ENCODE results near the gene SCN2B. TPM values are rescaled to one million over a fixed set of nuclear protein-coding genes. Genes with fewer than 3 reads are reported as not detected.

SCN2B gene
- total and polyA plus RNA-seq, 2 of the 4 experiments (the other 2 are of a cell fraction), result under 0.01 to 0.05 TPM

DNA sequence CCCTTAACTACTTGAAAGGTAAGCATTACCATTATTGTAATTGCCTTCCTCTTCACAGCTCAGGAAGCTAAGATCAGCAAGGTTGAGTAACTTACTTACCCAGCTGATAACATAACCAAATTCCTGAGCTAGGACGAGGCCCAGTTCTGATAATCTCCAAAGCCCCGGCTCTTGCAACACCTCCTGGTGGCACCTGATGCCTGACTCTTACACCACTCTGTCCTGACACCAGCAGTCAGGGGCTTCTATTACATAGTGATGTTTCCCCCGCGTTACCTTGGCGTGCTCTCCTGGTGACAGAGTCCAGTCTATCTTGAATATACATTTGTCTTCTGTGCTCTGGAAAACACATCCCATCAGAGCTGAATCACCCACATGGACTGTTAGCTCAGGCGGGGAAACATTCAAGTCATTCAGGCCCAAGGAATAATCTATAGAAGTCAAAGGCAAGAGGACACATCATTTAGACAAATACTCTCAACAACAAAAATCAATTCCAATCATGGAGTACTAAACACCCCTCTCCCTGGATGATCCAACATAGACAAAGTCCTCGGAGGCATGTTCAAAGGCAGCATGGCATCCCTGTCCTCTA is 35.8 kb upstream of the SCN2B start:
- Histone ChIP-seq H4K20me1 (ENCODE audit: insufficient read depth, low read length) (no peaks in the 10 kb centered on the region), H3K23ac (ENCODE audit: low read depth, low read length) (no peak overlapping the region), H3K4ac (ENCODE audit: low read depth, low read length) (no peak overlapping the region), H2BK120ac (ENCODE audit: low read depth, low read length) (no peak overlapping the region), H3K79me1 (ENCODE audit: low read depth in 1 of 2, low read length in 2 of 2) (no peaks in the 10 kb centered on the region), H3K4me2 (ENCODE audit: low read depth, low read length) (no peak overlapping the region), H3K27ac (ENCODE audit: insufficient read depth, low read length) (no peak overlapping the region), H3K9me1 (ENCODE audit: insufficient read depth, low read length) (no peaks in the 10 kb centered on the region), H4K91ac (ENCODE audit: insufficient read depth, low read depth, low read length) (no peak overlapping the region), H2AK9ac (replicated peaks; ENCODE audit: low read depth, low read length, poor library complexity) (no peak overlapping the region), H3K27me3 (ENCODE audit: control insufficient read depth, insufficient read depth, low read length) (peaks cover 23% of the 10 kb centered on the region), H3K4me3 (ENCODE audit: insufficient read depth, low read depth, low read length) (no peak overlapping the region), H2BK5ac (ENCODE audit: low read depth, low read length, poor library complexity, severe bottlenecking) (no peak overlapping the region), H3K9me3 (ENCODE audit: control insufficient read depth, insufficient read depth, low read length) (no peaks in the 10 kb centered on the region), H3K4me1 (ENCODE audit: control insufficient read depth, insufficient read depth, low read length) (no peaks in the 10 kb centered on the region), H2AK5ac (ENCODE audit: low read depth, low read length) (no peak overlapping the region), H2BK20ac (ENCODE audit: low read depth, low read length) (no peak overlapping the region), H3K56ac (ENCODE audit: extremely low read depth, insufficient read depth, low read length) (no peak overlapping the region), H3K14ac (replicated peaks; ENCODE audit: low read depth, low read length) (no peak overlapping the region), H3K36me3 (ENCODE audit: control insufficient read depth, insufficient read depth, low read length) (no peaks in the 10 kb centered on the region), H2AFZ (replicated peaks; ENCODE audit: low read length, poor library complexity) (no peak overlapping the region), H2BK15ac (ENCODE audit: low read depth, low read length) (no peak overlapping the region), H4K5ac (ENCODE audit: low read depth, low read length) (no peak overlapping the region), H4K8ac (ENCODE audit: low read depth in 2 of 2, low read length in 2 of 2) (no peak overlapping the region), H3K18ac (ENCODE audit: low read depth, low read length) (no peak overlapping the region), H3K9ac (ENCODE audit: low read depth, low read length) (no peak overlapping the region)
- no TSS peak for BruUV-seq (replicated peaks)
- 27% methylated on average over 3 of the region's 7 CpGs; no CpG with 5 or more reads in 1 of the 2 experiments for WGBS, 2 experiments (ENCODE audit: extremely low coverage in 2 of 2, insufficient read length in 1 of 2)
- no peak for DNase-seq
- in situ Hi-C loops (cut with MboI; ENCODE audit: low sequenced_read_pairs), result no loop called here
- ChIA-PET POLR2A (ENCODE audit: unreplicated experiment) (no interaction called here), CTCF (no interaction called here)
- intact Hi-C loops (cut with micrococcal nuclease), result no loop called here
- dilution Hi-C loops (cut with HindIII; ENCODE audit: low sequenced_read_pairs, unreplicated experiment), result no loop called here
- TF ChIP-seq RCOR1 (IDR thresholded peaks at IDR 0.05; ENCODE audit: insufficient replicate concordance, low read length) (no peak), CHD1 (IDR thresholded peaks at IDR 0.05; ENCODE audit: low read depth, low read length) (no peak), FOS (IDR thresholded peaks at IDR 0.05; ENCODE audit: low read depth, low read length) (no peak), BHLHE40 (IDR thresholded peaks at IDR 0.05; ENCODE audit: low read depth, low read length) (no peak), CEBPB (IDR thresholded peaks at IDR 0.05; ENCODE audit: low read depth, low read length) (no peak), MAZ (IDR thresholded peaks at IDR 0.05; ENCODE audit: borderline replicate concordance, low read depth, low read length) (no peak), MAFK (IDR thresholded peaks at IDR 0.05; ENCODE audit: low read depth, low read length) (no peak)
- no peak for ATAC-seq (ENCODE audit: low read depth)

Data from IMR-90 (cell line).